Gastroesophageal sphincter (tissue), 3 donors: ENCODE results near the gene GHRH.
A peak's percentile ranks its signal among the peaks of the same experiment; 100 is the strongest.

Experiments used
- CTCF ChIP-seq, 4 experiments: fragments of 200-600 bp in 2 of 4; fragments of 450-650 bp in 2 of 4; sonication (generic) in 1 of 4; IDR thresholded peaks; one replicate each; pipeline ENCODE4 v1.5.1; 2017 to 2019; ENCODE audit warnings: antibody characterized with exemption in 4 of 4, mild to moderate bottlenecking in 2 of 4, moderate library complexity in 2 of 4
- POLR2A ChIP-seq, 2 donors: fragments of 450-650 bp; IDR thresholded peaks; one replicate each; pipeline ENCODE4 v1.6.1; 2017; ENCODE audit warnings: antibody characterized with exemption in 2 of 2, mild to moderate bottlenecking in 2 of 2, moderate library complexity in 1 of 2

- TF ChIP-seq CTCF (IDR thresholded peaks at IDR 0.05) (peak in 3 of 4 experiments; percentile 63 to 79 (median 64)), POLR2A (IDR thresholded peaks at IDR 0.05) (no peak)
Measured at GRCh38 chr20:37282556-37282955, 20.9 kb upstream of the GHRH start.
